Aorta (tissue), 5 donors: Measurements from ENCODE around the gene VWA8. TPM values are rescaled to one million over a fixed set of nuclear protein-coding genes. Genes with fewer than 3 reads are reported as not detected.
"Not testable (repeated sequence)": the region's sequence is repeated elsewhere in the genome, so short reads cannot be mapped to it uniquely, and the experiment has no call there.

Source experiments
- ATAC-seq: fragments of 200-7000 bp; cut with Tn5 transposase; one replicate; pipeline ENCODE4 v1.9.1; 2022; ENCODE audit warnings: moderate library complexity; ENCODE audit not compliant: low FRiP score
- DNase-seq, 2 donors: peaks; one replicate each; pipeline ENCODE4 v3.0.0-alpha.2; 2020
- H3K27ac ChIP-seq, 2 donors: one replicate each; pipeline ENCODE4 v1.5.1; 2013; ENCODE audit warnings: low read length in 2 of 2, mild to moderate bottlenecking in 2 of 2, moderate library complexity in 2 of 2, control low read depth in 1 of 2, inconsistent platforms in 1 of 2, low read depth in 1 of 2
- H3K27me3 ChIP-seq, 2 donors: one replicate each; pipeline ENCODE4 v1.6.1; 2013; ENCODE audit warnings: control low read depth in 1 of 2, low read length in 1 of 2, mild to moderate bottlenecking in 1 of 2, moderate library complexity in 1 of 2; ENCODE audit not compliant: insufficient read depth in 2 of 2, control insufficient read depth in 1 of 2
- H3K36me3 ChIP-seq, 2 donors: one replicate each; pipeline ENCODE4 v1.6.1; 2013; ENCODE audit warnings: control low read depth in 1 of 2, low read length in 1 of 2, mild to moderate bottlenecking in 1 of 2; ENCODE audit not compliant: insufficient read depth in 2 of 2, control insufficient read depth in 1 of 2
- H3K4me1 ChIP-seq, 2 donors: one replicate each; pipeline ENCODE4 v1.6.1; 2013; ENCODE audit warnings: low read length in 2 of 2, control low read depth in 1 of 2, mild to moderate bottlenecking in 1 of 2, moderate library complexity in 1 of 2; ENCODE audit not compliant: insufficient read depth in 2 of 2, control insufficient read depth in 1 of 2
- H3K4me3 ChIP-seq, 2 donors: one replicate each; pipeline ENCODE4 v1.5.1; 2013; ENCODE audit warnings: low read length in 2 of 2, control low read depth in 1 of 2, mild to moderate bottlenecking in 1 of 2
- H3K9me3 ChIP-seq: one replicate; pipeline ENCODE4 v1.6.1; 2013; ENCODE audit warnings: mild to moderate bottlenecking, low read length; ENCODE audit not compliant: control insufficient read depth
- WGBS, 2 donors: extraction: QIAGEN DNeasy Blood & Tissue Kit; methylation state at CpG; one replicate each; pipeline ENCODE4 v1.1.7; 2013; 5-methylcytosine and 5-hydroxymethylcytosine counted together
- intact Hi-C, 2 donors: fragments of 100-400 bp; cut with DNase I; formaldehyde crosslinking; loops; one replicate each; pipeline versions ENCODE4 v1.14.2 to v1.15.0; 2022
- polyA plus RNA-seq, 2 donors: library from polyadenylated mRNA; stranded (reverse); fragments of 200-250 nt; gene quantifications; one replicate each; pipeline ENCODE4 v1.2.3, GENCODE V29; 2013
- total RNA-seq, 2 donors: library from RNA; stranded (reverse); fragmentation: NEBNext Ultra II Directional; extraction: Animal tissue kit (Norgen Biotek cat#: 25700); gene quantifications; one replicate each; pipeline ENCODE4 v1.2.1, GENCODE V29; 2021
- donor health status: healthy with polysubstance abuse.
- donor health status: Bipolar disorder and iron deficiency.
- donor health status: DM: no; HTN: no; CAD: no.
- donor health status: DM: no; HTN: no; CAD: no.
- donor health status: DM: yes; HTN: yes; CAD: no.

VWA8 gene
- total and polyA plus RNA-seq, 4 donors: 1.9 to 18.2 (median 9.8) TPM

- intact Hi-C loops: no loop called here
- WGBS, 2 donors: 92 to 97% methylated on average over 3 of the region's 3 CpGs
- H3K36me3 ChIP-seq: no peaks in the 10 kb centered on the region
- ATAC-seq (no peak), DNase-seq (no peak)
- H3K4me1 ChIP-seq: no peaks in the 10 kb centered on the region
- no peak overlapping the region for H3K4me3 ChIP-seq
- H3K27ac ChIP-seq: no peak overlapping the region
- H3K9me3 ChIP-seq: no peaks in the 10 kb centered on the region
- H3K27me3 ChIP-seq: no peaks in the 10 kb centered on the region
These were observed 113.7 kb downstream of the VWA8 start for GRCh38 chr13:41847216-41847615.

GRCh38 chr13:41842036-41842620 is 118.8 kb downstream of the VWA8 start:
- H3K27me3 ChIP-seq: no peaks in the 10 kb centered on the region
- DNase-seq (no peak), ATAC-seq (no peak)
- H3K27ac ChIP-seq: no peak overlapping the region
- whole genome bisulfite sequencing, 2 donors: 52 to 53% methylated on average over 2 of the region's 2 CpGs
- H3K36me3 ChIP-seq: no peaks in the 10 kb centered on the region
- no peaks in the 10 kb centered on the region for H3K4me1 ChIP-seq
- no peaks in the 10 kb centered on the region for H3K9me3 ChIP-seq
- no peak overlapping the region for H3K4me3 ChIP-seq
- intact Hi-C loops: no loop called here

DNA sequence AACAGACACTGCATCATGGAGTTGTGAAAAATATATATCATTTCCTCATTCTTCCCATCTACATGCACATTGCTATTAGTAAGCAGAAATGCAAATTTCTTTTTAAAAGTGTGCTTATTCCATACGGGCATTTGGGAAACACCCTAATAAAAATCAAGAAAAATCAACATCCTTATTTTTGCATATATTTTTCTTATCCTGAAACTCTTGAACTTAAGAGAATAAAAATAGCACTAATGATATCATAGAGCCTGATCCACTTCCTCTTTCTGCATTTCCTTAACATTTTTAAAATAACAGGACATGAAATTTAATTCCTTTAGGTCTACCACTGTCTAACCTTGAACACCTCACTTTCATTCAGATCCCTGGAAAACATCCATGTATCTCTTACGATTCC is 123.3 kb downstream of the VWA8 start:
- Histone ChIP-seq H3K9me3 (no peaks in the 10 kb centered on the region), H3K27ac (no peak overlapping the region), H3K4me3 (no peak overlapping the region), H3K4me1 (no peaks in the 10 kb centered on the region), H3K27me3 (no peaks in the 10 kb centered on the region), H3K36me3 (peaks cover 0 to 2% of the 10 kb centered on the region in 2 donors)
- ATAC-seq: no peak
- WGBS, 2 donors: 17% methylated on average over 2 of the region's 2 CpGs
- no peak for DNase-seq
- intact Hi-C loops: no loop called here

- H3K27me3 ChIP-seq: no peaks in the 10 kb centered on the region
- intact Hi-C loops: no loop called here
- H3K4me3 ChIP-seq: no peak overlapping the region
- 90 to 92% methylated on average over 2 of the region's 2 CpGs for WGBS, 2 donors
- no peak overlapping the region for H3K27ac ChIP-seq
- peaks cover 0 to 2% of the 10 kb centered on the region in 2 donors for H3K36me3 ChIP-seq
- ATAC-seq: no peak
- no peaks in the 10 kb centered on the region for H3K9me3 ChIP-seq
- H3K4me1 ChIP-seq: no peaks in the 10 kb centered on the region
- no peak for DNase-seq
These were observed 125.0 kb downstream of the VWA8 start for GRCh38 chr13:41835871-41836270.

DNA sequence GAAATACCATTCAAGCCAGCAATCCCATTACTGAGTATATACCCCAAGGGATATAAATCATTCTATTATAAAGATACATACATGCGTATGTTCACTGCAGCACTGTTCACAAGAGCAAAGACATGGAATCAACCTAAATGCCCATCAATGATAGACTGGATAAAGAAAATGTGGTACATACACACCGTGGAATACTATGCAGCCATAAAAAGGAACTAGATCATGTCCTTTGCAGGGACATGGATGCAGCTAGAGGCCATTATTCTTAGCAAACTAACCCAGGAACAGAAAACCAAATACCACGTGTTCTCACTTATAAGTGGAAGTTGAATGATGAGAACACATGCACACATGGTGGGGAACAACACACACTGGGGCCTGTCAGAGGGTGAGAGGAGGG is 126.2 kb downstream of the VWA8 start:
- H3K27ac ChIP-seq, intact Hi-C loops, H3K4me1 ChIP-seq, H3K27me3 ChIP-seq, H3K9me3 ChIP-seq, H3K36me3 ChIP-seq, ATAC-seq, H3K4me3 ChIP-seq, DNase-seq: not testable (repeated sequence)
- 96 to 98% methylated on average over 3 of the region's 3 CpGs for WGBS, 2 donors

DNA sequence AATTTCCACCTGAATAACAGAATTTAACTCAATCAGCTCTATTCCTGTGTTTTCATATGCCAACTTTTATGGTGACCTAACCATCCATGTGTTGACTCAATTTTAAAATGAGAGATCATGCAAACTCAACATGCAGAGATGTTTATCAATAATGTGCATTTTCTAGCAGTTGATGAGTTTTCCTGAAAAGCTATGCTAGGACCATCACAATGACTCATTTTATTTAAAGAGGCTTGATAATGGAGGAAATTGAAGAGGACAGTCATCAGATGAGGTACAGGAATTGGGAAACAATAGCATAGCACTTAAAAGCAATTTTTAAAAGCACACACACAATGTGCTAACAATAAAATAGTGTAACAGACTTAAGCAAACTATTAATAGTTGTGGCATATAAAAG is 127.1 kb downstream of the VWA8 start:
- Histone ChIP-seq H3K4me1 (no peaks in the 10 kb centered on the region), H3K27ac (no peak overlapping the region), H3K4me3 (no peak overlapping the region), H3K9me3 (no peaks in the 10 kb centered on the region), H3K27me3 (no peaks in the 10 kb centered on the region), H3K36me3 (peaks cover 0 to 2% of the 10 kb centered on the region in 2 donors)
- DNase-seq (no peak), ATAC-seq (no peak)
- intact Hi-C loops: no loop called here

GRCh38 chr13:41833201-41833600 is 127.7 kb downstream of the VWA8 start:
- 92 to 96% methylated on average over 7 of the region's 7 CpGs for WGBS, 2 donors
- H3K27me3 ChIP-seq: no peaks in the 10 kb centered on the region
- no peaks in the 10 kb centered on the region for H3K4me1 ChIP-seq
- H3K9me3 ChIP-seq: no peaks in the 10 kb centered on the region
- ATAC-seq: no peak
- peaks cover 0 to 2% of the 10 kb centered on the region in 2 donors for H3K36me3 ChIP-seq
- DNase-seq: no peak
- no peak overlapping the region for H3K27ac ChIP-seq
- intact Hi-C loops: no loop called here
- H3K4me3 ChIP-seq: no peak overlapping the region

- H3K4me1 ChIP-seq: peaks cover 0 to 3% of the 10 kb centered on the region in 2 donors
- ATAC-seq: peak; percentile 71
- no peaks in the 10 kb centered on the region for H3K36me3 ChIP-seq
- intact Hi-C loops: loop anchor here (10.0 kb wide), 2 partner anchors 123 to 153 kb away; no protein-coding TSS in a partner anchor
- 18 to 19% methylated on average over 5 of the region's 5 CpGs for WGBS, 2 donors
- H3K27ac ChIP-seq: no peak overlapping the region
- no peak overlapping the region for H3K4me3 ChIP-seq
- H3K27me3 ChIP-seq: no peaks in the 10 kb centered on the region
- DNase-seq: no peak
- H3K9me3 ChIP-seq: no peaks in the 10 kb centered on the region
These were observed 133.2 kb downstream of the VWA8 start for GRCh38 chr13:41827507-41828213.

DNA sequence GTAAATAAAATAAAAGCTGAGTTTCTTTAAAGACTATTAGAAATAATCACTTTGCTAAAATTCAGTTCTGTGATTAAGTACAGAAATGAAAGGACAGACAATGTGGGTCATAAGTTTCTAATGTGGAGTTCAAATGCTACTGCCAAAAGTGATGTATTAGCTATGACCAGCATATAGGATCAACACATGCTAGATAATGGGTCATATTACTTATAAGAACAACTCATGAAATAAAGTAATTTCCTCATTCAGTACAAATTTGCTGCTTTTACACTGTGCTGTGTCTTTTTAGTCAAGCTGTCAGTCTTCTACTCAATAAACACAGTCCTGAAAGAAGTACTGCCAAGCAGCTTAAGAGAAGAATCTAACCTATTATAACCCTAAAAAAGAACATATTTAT is 135.2 kb downstream of the VWA8 start:
- ATAC-seq (no peak), DNase-seq (no peak)
- H3K4me3 ChIP-seq: no peak overlapping the region
- intact Hi-C loops: loop anchor here (10.0 kb wide), 2 partner anchors 121 to 151 kb away; no protein-coding TSS in a partner anchor
- H3K9me3 ChIP-seq: no peaks in the 10 kb centered on the region
- peaks cover 0 to 3% of the 10 kb centered on the region in 2 donors for H3K4me1 ChIP-seq
- H3K27me3 ChIP-seq: no peaks in the 10 kb centered on the region
- H3K27ac ChIP-seq: no peak overlapping the region
- H3K36me3 ChIP-seq: no peaks in the 10 kb centered on the region
